NCI-H69 (cell line): Measurements from ENCODE around the gene CHN2.
"Not testable (repeated sequence)": the region's sequence is repeated elsewhere in the genome, so short reads cannot be mapped to it uniquely, and the experiment has no call there.

Experiments
- DNase-seq: peaks from one replicate; lab custom pipeline; 2025; lab: John Stamatoyannopoulos, UW

Gene CHN2

DNA sequence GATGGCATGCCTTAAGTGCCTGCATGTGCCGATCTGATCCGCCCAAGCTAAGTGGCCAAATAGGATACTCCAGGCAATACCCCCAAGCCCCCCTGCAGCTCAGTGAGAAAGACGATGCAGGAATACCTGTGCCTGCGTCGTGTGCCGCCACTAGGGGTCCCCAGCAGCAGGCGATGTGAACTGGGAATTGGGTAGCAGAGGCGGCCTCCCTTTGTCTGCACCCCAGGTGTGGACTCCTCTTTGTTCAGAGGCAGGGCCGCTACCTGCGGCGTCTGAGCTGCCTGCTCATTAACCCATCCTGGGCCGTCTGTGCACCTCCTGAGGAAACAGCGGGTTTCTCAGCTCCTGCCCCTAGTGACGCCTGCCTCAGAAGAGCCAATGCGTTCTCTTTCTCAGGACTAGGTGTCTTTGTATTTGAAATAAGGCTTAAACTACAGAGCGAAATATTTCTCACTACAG, 4.8 kb upstream of the CHN2 start:
- DNase-seq: peak; percentile 99

DNA sequence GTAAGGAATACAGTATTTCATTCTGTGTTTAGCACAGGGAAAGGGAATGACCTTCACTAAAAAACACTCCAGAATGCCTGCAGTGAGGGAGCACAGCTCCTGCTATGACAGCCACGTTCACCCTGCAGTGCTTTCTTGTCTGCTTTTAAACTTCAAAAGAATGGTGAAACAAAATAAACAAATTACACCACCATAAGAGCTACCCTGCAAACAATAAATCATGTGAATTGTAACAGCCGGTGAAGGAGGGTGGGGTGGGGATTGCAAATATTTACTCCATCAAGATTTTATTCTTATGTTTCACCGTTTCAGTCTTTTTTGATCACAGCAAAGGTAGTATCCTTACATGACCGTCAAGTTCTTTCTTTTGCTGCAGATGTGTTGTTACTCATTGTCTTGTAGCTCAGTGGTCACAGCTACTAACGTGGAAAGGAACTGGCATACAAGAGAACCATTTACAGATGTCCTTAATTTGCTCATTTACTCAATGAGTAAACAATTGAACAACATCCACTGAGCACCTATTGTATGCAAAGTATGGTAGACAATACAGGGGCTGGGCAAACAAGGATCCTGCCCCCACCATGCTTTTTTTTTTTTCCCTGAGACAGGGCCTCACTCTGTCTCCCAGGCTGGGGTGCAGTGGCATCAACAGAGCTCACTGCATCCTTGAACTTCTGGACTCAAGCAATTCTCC, 4.1 kb upstream of the CHN2 start:
- DNase-seq: peak; percentile 97

DNA sequence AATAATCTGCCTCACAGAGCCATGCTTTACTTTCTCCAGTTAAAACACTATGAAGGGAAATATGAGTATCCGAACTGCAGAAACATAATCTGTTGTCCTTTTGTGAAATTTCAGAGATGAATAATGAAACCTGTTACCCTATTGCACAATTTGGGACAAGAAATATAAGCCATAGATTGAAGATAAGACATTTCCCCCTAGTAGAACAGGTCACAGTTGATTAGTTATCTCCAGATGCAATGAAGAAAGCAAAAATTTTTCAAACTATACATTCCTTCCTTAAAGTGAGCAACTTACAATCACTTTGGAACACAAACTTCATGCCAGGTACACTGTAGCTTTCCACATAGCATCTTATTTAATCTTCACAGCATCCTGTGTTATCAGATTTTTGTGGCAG, 2.3 kb upstream of the CHN2 start:
- DNase-seq: no peak

DNA sequence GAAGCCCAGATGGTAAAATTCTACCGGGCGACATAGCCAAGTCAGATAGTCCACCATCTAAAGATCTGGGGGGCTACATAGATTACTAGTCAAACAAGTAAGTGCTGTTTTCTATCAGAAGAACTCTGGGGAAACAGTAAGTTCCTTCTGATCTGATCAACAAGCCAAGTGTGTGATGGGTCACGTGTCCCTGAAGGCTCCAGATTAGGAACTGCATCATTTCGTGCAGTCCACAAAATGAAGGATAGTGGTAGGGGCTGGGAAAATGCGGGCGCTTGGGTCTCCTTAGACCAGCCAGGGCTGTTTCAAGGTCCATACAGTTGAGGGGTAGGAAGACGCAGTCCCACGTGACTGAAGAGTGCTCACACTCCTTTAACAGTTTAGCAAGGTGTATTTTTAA, 1.8 kb upstream of the CHN2 start:
- peak; percentile 36 for DNase-seq

DNA sequence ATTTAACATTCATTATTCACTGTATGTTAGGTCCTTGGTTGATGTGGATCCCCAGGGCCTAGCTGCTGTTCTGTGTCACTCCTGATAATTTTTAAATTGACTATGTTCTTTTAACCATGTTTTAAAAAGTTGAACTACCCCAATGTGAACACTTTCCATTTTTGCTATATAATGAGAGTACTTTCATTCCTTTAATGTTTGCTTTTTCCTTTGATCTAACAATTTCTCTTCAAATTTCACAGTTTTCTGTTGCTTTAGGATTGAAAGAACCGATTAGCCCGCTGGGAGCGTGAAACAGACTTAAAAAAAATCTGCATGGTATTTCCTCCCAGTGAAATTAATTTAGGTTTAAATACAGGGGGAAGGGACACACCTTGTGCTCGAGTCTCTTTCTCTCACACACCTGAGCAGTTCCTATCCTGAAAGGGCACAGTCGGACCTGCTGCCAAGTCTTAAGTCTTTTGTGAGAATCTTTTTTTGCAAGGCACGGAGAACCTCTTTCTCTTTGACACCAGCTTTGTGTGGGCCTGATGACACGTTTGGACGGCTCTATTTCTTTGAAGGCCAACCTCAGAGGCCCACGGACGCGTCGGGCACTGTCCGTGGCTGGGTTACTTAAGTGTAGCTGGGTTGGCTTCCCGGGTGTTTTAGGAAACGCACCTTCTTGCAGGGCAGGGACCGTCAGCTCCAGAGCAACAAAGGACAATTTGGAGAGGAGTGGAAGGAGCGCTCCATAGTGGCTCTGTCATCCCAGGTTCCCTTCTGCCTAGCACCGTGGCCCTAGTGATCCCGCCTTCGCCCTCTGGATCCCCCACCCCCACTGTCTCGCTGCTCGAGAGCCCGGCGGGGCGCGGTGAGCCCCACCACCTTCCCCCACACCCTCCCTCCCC, 1.0 kb upstream of the CHN2 start:
- peak; percentile 89 for DNase-seq

DNA sequence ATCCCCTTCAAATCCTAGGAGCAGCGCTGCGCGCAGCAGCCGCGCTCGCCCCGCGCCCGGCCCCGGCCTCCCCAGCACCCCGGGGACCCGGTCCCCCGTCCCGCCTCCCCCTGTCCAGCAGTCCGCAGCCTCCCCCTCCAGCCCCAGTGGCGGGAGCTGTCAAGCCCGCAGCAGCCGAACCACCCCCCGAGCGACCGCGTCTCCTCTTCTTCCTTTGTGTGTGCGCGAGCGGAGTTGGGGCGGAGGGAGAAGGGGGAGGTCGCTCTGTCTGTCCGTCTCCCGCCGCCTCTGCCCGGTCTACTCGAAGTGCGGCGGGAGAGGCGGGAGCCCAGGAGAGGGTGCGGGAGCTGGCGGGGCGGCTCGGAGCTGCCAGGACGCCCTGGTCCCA, 375 bp upstream of the CHN2 start:
- DNase-seq: peak; percentile 89

DNA sequence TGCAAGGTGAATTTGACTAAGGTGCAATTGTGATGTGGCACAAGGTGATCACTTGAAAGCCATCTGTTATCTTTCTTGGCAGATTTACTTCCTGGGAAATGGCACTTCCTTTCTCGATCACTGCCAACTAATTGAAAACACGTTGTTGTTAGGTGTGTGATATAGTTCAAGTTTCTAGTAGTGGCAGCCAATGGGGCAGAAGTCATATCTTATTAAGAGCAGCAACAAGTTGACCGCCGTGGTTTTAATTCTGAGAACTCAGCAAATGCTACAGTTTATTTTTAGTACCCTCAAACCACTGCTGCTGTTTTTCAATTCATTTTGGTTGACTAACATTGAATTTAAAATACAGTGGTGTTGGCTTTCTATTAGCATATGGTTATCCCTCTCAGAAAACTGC, 1.6 kb downstream of the CHN2 start:
- DNase-seq: peak; percentile 81

DNA sequence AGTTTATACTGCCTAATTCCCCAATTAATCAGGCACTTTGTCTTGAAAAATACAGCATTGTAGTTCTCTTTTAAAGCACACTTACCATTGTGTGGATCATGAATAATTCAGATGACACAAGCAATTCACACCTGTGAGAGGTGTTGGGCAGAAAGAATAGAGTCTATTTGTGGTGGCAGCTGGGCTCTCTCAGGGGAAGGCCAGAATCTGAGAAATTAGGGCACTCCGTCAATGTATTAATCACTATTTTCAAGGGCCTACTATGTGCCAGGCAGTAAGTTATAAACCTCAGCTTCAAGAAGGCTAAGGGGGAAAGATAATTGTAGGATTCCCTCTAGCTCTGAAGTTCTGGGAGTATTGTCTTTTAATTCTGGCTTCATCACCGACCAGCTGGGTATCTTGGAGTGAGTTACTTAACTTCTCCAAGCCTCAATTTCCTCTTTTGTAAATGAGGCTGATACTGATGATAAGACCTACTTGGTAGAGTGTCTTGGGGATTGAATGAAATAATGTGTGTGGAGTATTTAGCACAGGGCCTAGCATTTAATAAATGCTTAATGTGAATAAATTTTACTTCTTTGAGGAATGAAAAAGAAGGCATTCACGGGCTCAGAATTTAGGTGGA, 2.5 kb downstream of the CHN2 start:
- DNase-seq: peak; percentile 57

DNA sequence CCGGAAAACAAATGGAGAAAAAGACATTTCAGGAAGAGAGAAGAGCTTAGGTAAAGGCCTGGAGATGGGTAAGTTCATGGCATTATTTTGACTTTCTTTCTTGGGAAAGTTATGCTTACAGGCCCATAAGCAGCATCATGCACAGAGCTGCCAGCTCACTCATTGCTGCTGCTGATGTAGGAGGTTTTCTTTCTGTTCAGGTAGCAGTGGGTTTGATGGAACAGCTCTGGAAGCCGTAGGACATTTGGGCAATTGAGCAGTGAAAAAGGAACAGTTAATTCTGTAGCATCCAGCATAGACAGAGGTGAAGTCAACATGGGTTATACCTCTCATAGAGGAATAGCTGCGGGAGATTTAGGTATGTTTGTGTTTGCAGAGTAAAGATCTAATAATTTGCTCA, 3.3 kb downstream of the CHN2 start:
- peak; percentile 84 for DNase-seq

DNA sequence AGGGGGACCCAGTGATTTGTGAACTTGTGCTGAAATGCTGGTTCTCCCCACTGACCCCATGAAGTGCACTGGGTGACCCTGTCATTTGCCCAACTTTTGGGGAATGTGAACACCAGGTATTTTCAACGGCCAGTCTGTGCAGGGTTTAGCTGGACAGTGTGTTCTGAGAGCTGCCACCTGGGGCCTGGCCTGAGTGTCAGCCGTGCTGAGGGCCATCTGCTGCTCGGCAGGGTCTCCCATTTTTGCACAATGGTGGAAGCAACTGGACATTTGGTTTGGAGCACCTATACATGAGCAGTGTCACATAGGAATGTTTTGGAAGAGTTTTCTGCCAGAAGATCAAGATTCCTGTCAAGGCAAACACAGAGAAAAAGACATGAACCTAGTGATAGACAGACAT, 5.2 kb downstream of the CHN2 start:
- DNase-seq: peak; percentile 62

DNA sequence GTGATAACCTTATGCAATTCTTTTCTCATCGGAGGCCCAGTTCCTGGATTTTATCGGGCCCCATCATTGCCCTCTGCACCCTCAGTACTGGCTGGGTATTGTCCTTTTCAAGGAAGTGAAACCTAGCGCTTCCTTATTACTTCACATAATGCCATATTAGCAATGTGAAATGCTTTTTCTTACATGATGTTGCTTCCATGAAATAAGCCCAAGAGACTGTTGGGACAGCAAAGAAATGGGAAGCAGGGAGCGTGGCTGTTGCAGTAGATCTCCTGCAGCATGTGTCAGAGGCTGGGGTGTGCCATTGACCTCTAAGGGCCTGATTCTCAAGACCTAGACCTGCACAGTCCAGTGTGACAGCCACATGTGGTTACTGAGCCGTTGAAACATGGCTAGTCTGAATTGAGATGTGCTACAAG, 8.1 kb downstream of the CHN2 start:
- no peak for DNase-seq

DNA sequence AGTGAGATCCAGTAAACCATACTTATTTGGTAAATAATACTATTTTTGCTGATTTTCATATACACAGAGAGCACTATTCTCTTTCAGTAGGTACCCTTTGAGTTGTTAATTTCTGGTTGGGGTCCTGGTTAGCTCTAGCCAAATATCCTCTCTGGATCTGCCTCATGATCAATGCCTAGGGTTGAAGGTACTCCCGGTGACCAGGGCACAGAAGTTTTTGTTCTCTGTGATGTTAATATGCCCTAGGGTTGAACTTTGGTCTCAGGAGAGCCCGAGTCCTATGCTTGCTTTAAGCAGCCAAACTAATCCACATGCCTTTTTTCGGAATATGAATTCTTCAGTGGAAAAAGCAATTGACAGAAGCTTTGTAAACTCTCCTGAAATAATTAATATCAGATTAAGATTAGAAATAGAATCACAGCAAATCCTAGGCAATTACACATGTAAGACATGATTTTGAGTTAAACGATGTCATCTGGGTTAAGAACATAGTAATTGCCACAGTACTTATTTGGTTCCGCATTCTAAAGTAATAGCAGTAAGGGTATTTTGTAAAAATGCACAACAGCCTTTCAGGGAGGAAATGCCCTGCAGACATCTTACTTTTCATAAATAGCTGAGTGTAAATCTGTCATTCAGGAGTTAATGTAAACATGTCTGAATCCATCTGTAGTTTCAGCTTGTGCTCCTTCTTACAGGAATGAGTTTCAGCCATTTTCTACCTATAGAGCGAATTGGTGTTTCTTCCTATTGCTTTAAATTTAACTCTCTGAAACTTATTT, 10.1 kb downstream of the CHN2 start:
- DNase-seq: peak; percentile 64

DNA sequence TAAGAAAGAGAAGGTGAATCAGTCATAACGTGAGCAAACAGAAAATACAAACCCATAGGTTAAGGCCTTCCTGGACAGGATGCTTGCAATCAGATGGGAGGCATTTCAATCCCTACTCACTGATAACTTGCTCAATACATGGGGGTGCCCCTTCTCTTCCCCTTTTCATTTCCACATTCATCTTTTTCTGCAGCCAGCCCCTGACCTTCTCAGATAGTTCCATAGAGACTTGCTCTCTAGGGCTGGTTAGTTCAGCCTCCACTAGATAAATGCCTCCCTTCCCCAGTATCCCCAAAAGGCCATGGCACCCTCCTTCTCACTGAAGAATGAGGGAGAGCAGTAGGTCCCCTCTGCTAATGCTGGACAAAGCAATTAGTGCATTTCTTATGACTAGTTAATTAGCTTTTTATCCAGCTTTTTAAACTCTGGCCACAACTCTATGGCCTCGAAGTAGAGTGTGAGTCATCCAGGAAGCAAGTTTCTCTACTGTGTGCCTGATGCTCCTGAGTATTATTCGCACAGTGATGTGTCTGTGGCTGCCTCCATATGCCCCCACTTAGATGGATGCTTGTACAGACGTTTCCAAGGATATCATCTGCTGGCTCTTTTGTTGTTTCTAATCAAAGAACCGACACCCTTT, 12.7 kb downstream of the CHN2 start:
- DNase-seq: peak; percentile 60

DNA sequence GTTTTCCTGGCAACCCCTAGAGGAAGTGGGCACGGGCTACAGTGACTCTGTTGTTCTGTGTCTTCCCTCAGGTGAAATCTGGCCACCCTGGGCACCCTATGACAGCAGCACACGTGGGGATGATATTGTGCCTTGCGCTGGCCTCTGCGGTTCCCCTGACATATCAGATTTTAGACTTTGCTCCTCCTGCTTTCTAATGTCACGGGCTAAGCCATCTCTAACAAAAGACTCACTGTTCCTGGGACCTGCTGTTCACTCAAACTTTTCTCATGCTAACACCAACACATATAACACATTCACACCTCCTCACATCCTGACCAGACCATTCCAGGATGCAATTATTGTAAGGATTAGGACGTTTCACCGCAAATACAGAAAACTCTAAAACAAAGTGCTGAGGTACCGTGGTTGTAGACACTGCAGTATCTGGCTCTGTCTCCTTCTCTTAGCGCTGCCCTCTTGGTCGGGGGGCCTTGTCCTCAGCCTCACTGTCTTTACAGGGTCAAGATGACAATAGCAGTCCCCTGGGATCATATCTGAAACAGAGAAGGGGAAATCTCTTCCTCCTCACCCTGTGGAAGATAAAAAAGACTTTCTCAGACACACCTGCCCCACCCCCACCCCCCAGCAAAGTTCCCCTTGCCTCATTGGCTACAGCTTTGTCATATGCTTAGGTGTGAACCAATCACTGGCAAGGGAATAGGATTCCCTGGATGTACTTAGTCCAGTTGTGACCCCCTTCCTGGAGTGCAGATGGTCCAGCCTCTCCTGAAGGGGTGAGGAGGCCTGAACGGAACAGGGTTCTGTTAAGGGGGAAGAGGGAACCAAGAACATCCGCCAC, 14.1 kb downstream of the CHN2 start:
- DNase-seq: no peak

DNA sequence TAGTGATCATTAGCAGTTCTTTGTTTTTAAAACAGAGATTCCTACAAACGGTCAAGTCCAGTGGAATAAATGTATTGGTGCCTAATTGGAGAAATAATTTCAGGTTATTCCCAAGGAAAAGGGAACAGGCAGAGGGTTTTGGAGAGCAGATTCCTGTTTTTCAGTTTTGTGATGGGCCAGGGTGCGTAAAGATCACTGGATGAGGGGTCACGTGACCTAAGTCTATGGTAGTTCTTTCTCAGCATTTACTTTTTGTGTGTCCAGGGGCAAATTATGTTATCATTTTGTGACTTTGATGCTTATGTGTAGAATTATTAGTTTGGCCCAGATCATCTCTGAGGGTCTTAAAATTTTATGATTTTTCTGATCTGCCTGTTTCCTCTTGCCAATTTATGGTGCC, 15.2 kb downstream of the CHN2 start:
- no peak for DNase-seq

DNA sequence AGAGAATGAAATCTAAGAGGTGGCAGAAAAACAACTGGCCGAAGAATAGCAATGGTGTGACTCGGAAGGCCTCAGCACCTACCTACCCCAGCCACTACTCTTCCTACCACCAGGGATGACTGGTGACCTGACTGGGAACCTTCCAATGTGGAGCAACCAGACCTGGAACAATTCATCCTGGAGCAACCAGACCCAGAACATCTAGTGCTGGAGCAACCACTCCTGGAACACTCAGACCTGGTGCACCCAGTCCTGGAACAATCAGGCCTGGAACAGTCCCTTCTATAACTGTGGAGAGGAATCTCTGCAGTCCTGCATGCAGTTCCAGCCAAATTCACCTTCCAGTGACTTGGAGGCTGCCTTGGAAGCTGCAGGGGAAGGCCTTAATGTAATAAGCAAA, 18.2 kb downstream of the CHN2 start:
- DNase-seq: not testable (repeated sequence)

DNA sequence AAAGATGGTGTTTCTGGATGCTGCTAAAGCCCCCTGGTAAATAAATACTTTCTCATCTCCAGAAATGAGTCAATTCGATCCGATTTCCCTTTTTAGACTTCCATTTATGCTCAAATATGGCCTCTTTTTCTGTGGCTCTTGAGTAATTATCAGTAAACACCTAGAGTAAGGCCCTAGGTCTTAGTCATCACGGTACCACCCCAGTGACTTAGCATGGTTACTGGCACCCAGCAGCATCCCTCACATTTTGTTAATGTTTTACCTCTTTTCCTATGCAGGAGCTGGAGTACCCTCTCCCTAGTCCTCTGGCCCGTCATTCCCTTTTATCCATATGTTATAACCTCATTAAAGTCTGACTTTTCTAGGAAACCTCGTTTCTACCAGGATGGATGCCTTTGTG, 19.5 kb downstream of the CHN2 start:
- no peak for DNase-seq

DNA sequence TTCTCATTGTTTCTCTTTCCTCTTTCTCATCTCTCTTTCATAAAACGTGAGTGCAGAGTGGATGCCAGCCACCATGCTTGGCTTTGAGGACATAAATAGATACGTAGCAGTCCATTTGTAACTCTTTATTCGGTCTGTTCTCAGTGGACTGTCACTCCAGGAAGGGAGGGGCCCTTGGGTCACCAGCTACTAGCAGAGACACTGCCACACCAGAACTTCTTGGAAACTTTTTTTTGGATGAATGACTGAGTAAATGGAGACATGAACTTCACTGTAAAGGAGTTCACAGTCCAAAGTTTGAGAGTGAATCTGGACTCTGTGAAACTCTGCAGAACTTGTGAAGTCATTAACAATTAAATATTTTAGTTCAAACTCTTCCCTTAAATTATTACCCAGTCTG, 20.2 kb downstream of the CHN2 start:
- DNase-seq: no peak

DNA sequence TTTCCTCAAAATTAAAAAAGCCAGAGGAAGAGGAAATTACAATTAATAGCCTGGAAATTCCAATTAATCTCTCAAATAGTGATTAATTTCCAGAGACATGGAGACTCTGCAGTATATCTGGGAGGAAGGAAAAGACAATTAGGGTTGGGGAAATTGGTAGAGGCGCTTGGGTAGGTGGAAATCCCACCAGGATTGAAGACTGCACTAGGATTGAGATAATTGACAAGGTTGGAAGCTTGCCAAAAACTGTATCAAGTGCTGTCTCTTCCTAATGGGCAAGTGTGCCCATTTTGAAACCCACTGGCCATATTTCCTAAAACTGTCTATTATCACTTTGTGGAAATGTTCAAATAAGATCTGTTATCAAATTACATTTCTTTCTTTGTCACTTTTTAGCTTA, 21.6 kb downstream of the CHN2 start:
- peak; percentile 64 for DNase-seq

DNA sequence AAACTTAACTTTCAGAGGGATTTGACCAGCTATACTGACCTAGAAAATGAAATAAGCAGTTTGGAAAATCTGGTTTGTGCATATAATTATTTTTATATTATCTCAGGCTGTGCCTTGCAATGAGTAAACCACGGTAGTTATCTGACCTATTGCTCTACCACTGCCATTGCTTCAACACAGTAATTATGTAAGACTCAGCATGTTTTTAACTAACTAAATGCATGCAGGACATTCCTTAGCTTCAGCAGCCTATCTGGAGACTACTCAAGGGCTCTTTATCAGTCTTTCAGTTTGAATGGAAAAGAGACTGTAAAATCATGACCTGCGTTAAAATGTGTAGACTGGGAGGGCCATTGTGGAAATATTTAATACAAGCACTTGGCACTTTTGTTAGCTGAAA, 22.5 kb downstream of the CHN2 start:
- no peak for DNase-seq

DNA sequence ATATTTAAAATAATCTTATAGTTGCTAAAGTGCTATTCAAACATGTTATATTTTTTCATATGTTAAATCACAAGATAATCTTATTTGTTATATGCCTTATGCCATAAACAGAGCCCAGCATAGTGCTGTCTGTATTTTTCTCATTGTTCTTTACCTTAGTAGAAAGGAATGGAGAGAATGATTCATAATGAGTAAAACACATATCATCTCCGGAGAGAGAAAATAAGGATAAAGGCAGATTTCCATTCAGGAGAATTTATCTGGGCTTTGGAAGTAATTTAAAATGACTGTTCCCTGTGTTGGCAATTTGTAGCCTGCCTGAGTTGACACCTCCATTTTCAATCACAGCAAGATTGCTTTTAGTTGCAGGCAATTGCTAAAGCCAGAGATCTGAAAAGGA, 30.2 kb downstream of the CHN2 start:
- no peak for DNase-seq
